IPS DF 6.9 (cell line): ENCODE measurements around the gene GPC5.

Experiments used
- DNase-seq: peaks from one replicate; pipeline ENCODE4 v3.0.0-alpha.2; 2013; ENCODE audit warnings: low read depth, low spot score
- H3K27ac ChIP-seq: one replicate; pipeline ENCODE4 v1.5.1; 2013; ENCODE audit warnings: low read length, control low read depth
- H3K27me3 ChIP-seq: 2 replicates; pipeline ENCODE4 v1.6.1; 2013; ENCODE audit warnings: mild to moderate bottlenecking, low read length; ENCODE audit not compliant: control insufficient read depth, insufficient read depth
- H3K36me3 ChIP-seq: 2 replicates; pipeline ENCODE4 v1.6.1; 2013; ENCODE audit warnings: low read length; ENCODE audit not compliant: control insufficient read depth, insufficient read depth
- H3K4me1 ChIP-seq: 2 replicates; pipeline ENCODE4 v1.6.1; 2013; ENCODE audit warnings: low read length; ENCODE audit not compliant: control insufficient read depth, insufficient read depth
- H3K4me3 ChIP-seq: 2 replicates; pipeline ENCODE4 v1.5.1; 2013; ENCODE audit warnings: mild to moderate bottlenecking, low read length
- H3K9me3 ChIP-seq: 2 replicates; pipeline ENCODE4 v1.6.1; 2013; ENCODE audit warnings: low read length, inconsistent platforms; ENCODE audit not compliant: control insufficient read depth, insufficient read depth
- WGBS: extraction: QIAGEN DNeasy Blood & Tissue Kit; methylation state at CpG from one replicate; pipeline ENCODE4 v1.1.7; 2013; ENCODE audit warnings: mixed read lengths, missing lambda C conversion rate; ENCODE audit not compliant: insufficient read length, insufficient coverage; 5-methylcytosine and 5-hydroxymethylcytosine counted together

The GPC5 gene

GRCh38 chr13:92224052-92224821 is 825.8 kb downstream of the GPC5 start:
- no CpG with 5 or more reads among the region's 5 CpGs for WGBS

GRCh38 chr13:92224825-92225224 is 826.4 kb downstream of the GPC5 start:
- DNase-seq: no peak
- H3K4me1 ChIP-seq: no peaks in the 10 kb centered on the region
- H3K27ac ChIP-seq: no peak overlapping the region
- H3K27me3 ChIP-seq: no peaks in the 10 kb centered on the region
- H3K4me3 ChIP-seq: no peak overlapping the region
- no peaks in the 10 kb centered on the region for H3K36me3 ChIP-seq
- H3K9me3 ChIP-seq: no peaks in the 10 kb centered on the region

More at GRCh38 chr13:92224052-92224821, 825.8 kb downstream of the GPC5 start:
- Histone ChIP-seq H3K27me3 (no peaks in the 10 kb centered on the region), H3K4me1 (no peaks in the 10 kb centered on the region), H3K36me3 (no peaks in the 10 kb centered on the region), H3K27ac (no peak overlapping the region), H3K4me3 (no peak overlapping the region), H3K9me3 (no peaks in the 10 kb centered on the region)
- no peak for DNase-seq

GRCh38 chr13:92225861-92226260 is 827.4 kb downstream of the GPC5 start:
- Histone ChIP-seq H3K36me3 (no peaks in the 10 kb centered on the region), H3K4me3 (no peak overlapping the region), H3K27me3 (no peaks in the 10 kb centered on the region), H3K4me1 (no peaks in the 10 kb centered on the region), H3K27ac (no peak overlapping the region), H3K9me3 (no peaks in the 10 kb centered on the region)
- no peak for DNase-seq
- WGBS: no CpG with 5 or more reads among the region's 2 CpGs

- WGBS: no CpG with 5 or more reads among the region's 5 CpGs
- Histone ChIP-seq H3K4me3 (no peak overlapping the region), H3K27ac (no peak overlapping the region), H3K27me3 (no peaks in the 10 kb centered on the region), H3K4me1 (no peaks in the 10 kb centered on the region), H3K9me3 (no peaks in the 10 kb centered on the region), H3K36me3 (no peaks in the 10 kb centered on the region)
- DNase-seq: no peak
These were observed 834.5 kb downstream of the GPC5 start for GRCh38 chr13:92232871-92233270.

- H3K36me3 ChIP-seq: no peaks in the 10 kb centered on the region
- H3K4me3 ChIP-seq: no peak overlapping the region
- H3K27me3 ChIP-seq: no peaks in the 10 kb centered on the region
- no CpG with 5 or more reads among the region's 2 CpGs for WGBS
- DNase-seq: no peak
- H3K4me1 ChIP-seq: no peaks in the 10 kb centered on the region
- no peak overlapping the region for H3K27ac ChIP-seq
- no peaks in the 10 kb centered on the region for H3K9me3 ChIP-seq
These were observed 853.3 kb downstream of the GPC5 start for GRCh38 chr13:92251671-92252210.

- Histone ChIP-seq H3K36me3 (no peaks in the 10 kb centered on the region), H3K27me3 (no peaks in the 10 kb centered on the region), H3K27ac (no peak overlapping the region), H3K4me1 (no peaks in the 10 kb centered on the region), H3K9me3 (no peaks in the 10 kb centered on the region), H3K4me3 (no peak overlapping the region)
- no peak for DNase-seq
These were observed 857.1 kb downstream of the GPC5 start for GRCh38 chr13:92255526-92255925.

- Histone ChIP-seq H3K4me3 (no peak overlapping the region), H3K27ac (no peak overlapping the region), H3K4me1 (no peaks in the 10 kb centered on the region), H3K9me3 (no peaks in the 10 kb centered on the region), H3K27me3 (no peaks in the 10 kb centered on the region), H3K36me3 (no peaks in the 10 kb centered on the region)
- DNase-seq: no peak
- no CpG with 5 or more reads among the region's 4 CpGs for WGBS
These were observed 857.8 kb downstream of the GPC5 start for GRCh38 chr13:92256211-92256610.

GRCh38 chr13:92259046-92259445 is 860.6 kb downstream of the GPC5 start:
- Histone ChIP-seq H3K27ac (no peak overlapping the region), H3K27me3 (no peaks in the 10 kb centered on the region), H3K9me3 (no peaks in the 10 kb centered on the region), H3K36me3 (no peaks in the 10 kb centered on the region), H3K4me3 (no peak overlapping the region), H3K4me1 (no peaks in the 10 kb centered on the region)
- no CpG with 5 or more reads among the region's 1 CpG for WGBS
- no peak for DNase-seq

GRCh38 chr13:92259523-92259922 is 861.1 kb downstream of the GPC5 start:
- H3K4me3 ChIP-seq: no peak overlapping the region
- H3K27ac ChIP-seq: no peak overlapping the region
- no peaks in the 10 kb centered on the region for H3K4me1 ChIP-seq
- H3K36me3 ChIP-seq: no peaks in the 10 kb centered on the region
- H3K27me3 ChIP-seq: no peaks in the 10 kb centered on the region
- no CpG with 5 or more reads among the region's 1 CpG for WGBS
- H3K9me3 ChIP-seq: no peaks in the 10 kb centered on the region
- DNase-seq: no peak

GRCh38 chr13:92260363-92260762 is 861.9 kb downstream of the GPC5 start:
- WGBS: no CpG with 5 or more reads among the region's 6 CpGs
- H3K4me3 ChIP-seq: no peak overlapping the region
- DNase-seq: no peak

More at GRCh38 chr13:92260363-92260762, 861.9 kb downstream of the GPC5 start:
- Histone ChIP-seq H3K4me1 (no peaks in the 10 kb centered on the region), H3K36me3 (no peaks in the 10 kb centered on the region), H3K9me3 (no peaks in the 10 kb centered on the region), H3K27me3 (no peaks in the 10 kb centered on the region), H3K27ac (no peak overlapping the region)
